ENCODE results near the gene ENGASE.
"Not testable (repeated sequence)": the region's sequence is repeated elsewhere in the genome, so short reads cannot be mapped to it uniquely, and the experiment has no call there.

The ENGASE gene
- 35.2 to 157 (median 88.6) reads per million in 3 experiments for total RNA-seq

DNA sequence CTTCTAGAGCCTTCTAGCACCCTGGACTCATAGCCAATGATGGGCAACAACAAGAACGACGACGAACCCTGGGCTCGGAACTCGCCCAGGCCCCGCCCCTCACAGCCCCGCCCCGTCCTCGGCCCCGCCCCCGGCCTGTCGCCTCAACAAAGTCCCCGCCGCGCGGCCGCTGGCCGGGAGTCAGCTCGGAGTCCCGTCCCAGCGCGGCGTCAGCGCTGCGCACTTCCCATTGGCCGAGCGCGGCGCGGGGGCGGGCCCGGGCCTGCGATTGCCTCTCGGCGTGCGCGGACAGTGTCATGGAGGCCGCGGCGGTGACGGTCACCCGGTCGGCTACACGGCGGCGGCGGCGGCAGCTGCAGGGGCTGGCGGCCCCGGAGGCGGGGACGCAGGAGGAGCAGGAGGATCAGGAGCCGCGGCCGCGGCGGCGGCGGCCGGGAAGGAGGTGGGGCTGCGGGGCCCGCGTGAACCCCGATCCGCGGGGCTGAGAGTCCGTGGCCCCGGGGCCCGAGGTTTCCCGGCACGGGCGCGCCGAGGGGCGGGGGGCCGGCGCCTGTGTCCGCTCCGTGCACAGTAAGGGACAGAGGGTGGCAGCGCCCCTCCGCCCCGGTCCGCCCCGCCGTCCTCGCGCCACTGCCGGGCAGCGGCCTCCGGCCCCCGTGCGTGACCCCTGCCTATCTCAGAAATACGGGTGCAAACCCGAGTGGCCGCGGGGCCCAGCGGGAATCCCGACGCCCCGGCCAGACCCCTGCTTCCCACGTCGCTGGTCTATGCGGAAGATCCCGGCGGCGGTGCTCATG lies at the start of gene ENGASE:
Gene ENGASE (plus strand): TSS at position 176 of the 797 bp plus-strand sequence. CDS start 121 bp downstream, at position 297.
- peak; percentile 86 for DNase-seq

- no peak for DNase-seq
Measured at GRCh38 chr17:79024901-79025737, 49.5 kb upstream of the ENGASE start.

DNA sequence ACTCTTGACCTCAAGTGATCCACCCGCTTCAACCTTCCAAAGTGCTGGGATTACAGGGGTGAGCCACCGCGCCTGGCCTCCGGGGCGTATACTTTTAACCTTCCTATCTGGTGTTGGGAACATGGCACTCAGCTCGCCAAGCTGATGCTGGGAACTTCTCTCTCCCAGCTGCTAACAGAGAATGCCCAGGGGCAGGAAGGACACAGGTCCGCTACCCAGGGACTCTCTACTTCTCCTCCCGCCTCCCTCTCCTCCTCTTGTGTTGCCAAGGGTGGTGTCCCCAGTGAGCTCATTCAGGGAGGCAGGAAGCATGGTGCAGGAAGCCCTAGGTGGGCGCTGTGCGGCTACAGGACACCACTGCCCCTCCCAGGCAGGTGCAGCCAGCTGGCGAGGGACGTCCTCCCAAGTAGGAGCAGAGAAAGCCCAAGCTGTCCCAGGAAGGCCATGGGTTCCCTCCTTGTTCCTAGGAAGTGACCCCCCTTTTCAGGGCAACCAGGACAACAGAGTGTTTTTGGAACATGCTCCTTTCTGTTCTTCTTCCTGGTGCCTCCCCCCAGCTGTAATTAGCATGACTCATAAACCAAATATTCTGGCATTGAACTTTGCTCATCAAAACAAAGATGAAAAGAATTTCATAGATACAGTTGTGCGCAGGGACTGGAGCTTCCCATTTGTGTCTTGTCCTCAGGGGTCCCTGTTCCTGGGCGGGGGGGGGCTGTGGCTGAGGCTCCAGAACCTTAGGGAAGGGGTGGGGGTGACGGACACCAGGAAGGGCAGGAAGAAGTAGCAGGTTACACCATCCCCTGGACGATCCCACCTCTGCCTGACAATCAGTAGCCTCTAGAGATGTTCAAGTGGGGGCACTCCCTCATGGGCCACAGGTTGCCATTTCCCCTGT lies 48.0 kb upstream of the ENGASE start:
- DNase-seq = no peak

DNA sequence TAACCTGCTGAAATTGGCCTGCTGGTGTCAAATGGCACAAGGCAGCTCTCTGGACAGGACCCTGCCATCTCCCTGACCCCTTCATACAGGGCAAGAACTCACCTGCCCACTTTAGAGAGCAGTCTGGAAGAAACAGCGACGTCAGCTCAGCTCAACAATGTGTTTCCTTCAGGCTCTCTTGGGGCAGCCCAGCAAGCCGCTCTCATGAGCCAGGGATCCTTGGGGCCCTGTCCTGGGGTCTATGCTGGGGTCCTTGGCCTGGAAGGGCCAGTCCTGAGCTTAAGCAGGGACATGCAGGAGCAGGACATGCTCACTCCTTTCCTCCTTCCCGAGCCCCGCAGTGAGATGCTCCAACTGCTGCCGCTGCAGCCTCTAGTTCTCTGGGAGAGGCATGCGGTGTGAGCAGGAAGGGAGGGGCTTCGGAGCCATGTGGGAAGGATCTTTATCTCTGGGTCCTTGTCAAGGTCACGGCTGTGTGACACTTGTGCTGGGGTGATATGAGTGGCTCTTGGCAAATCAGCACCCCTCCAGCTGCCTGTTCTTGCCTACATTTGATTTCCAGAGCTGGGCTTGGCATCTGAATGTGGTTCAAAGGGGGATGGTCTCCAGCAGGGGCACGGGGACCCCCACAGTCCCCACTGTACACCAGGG lies 47.2 kb upstream of the ENGASE start:
- DNase-seq = no peak

DNA sequence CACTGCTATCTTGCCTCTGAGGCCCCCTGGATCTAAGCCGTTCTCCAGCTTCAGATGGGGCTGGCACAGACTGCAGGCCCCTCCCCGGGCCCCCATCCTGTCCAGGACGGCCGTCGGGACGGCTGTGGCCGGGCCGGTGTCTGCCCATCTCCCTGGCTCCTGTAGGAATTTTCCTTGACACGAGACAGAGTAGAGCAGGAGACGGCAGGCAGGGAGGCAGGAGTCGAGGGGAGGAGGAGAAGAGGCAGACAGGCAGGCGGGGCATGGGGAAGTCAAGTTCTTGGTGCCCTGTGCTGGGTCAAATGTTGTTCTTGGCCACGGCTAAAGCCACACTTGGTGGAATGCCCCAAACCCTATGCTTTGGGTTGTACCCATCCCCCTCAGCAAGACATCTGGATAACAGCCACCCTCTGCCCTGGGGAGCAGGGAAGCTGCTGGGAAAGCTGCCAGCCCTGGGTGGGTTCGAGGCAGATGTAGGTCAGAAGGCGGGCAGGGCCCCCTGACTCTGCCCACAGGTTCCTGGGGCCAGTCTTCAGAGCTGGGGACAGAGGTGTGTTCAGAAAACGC lies 46.6 kb upstream of the ENGASE start:
- DNase-seq = no peak

GRCh38 chr17:79028496-79029326 lies 45.9 kb upstream of the ENGASE start:
- no peak for DNase-seq

DNA sequence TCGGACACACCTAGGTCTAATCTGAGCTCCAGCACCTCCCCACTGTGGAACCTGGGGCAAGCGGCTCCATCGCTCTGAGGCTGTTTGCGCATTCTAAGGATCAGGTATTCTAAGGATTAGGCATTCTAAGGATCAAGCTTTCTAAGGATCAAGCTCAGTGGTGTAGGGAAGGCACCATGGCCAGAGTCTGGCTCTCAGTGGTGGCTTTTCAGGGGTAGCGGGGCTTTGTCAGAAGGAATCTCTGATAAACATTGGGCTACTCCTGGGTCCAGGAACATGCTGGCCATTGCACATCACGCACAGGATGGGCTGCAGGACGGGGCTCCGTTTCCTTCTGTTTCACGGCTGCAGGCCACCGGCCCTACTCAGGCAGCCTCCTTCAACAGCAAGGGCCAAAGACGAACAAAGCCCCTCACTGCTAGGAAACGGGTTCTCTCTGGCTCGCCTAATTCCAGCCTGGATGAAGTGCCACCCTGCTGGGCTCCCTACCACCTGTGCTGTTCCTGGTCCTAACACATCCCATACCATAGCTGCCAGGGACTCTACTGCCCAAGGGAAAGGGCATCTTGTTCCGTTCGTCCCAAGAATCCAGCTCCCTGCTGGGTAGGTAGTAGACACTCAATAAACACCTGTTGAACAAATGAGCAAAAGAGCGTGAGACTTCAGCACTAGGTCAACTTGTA lies 45.2 kb upstream of the ENGASE start:
- no peak for DNase-seq

DNA sequence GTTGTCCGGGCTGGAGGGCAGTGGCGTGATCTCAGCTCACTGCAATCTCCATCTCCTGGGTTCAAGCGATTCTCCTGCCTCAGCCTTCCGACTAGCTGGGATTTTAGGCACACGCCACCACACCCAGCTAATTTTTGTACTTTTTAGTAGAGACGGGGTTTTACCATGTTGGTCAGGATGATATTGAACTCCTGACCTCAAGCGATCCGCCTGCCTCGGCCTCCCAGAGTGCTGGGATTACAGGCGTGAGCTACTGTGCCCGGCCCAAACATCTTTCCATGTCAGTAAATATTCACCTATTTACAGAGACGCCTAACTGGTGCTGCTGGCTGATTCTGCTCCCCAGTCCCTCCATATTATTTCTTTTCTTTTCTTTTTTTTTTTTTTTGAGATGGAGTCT lies 44.0 kb upstream of the ENGASE start:
- DNase-seq = not testable (repeated sequence)

DNA sequence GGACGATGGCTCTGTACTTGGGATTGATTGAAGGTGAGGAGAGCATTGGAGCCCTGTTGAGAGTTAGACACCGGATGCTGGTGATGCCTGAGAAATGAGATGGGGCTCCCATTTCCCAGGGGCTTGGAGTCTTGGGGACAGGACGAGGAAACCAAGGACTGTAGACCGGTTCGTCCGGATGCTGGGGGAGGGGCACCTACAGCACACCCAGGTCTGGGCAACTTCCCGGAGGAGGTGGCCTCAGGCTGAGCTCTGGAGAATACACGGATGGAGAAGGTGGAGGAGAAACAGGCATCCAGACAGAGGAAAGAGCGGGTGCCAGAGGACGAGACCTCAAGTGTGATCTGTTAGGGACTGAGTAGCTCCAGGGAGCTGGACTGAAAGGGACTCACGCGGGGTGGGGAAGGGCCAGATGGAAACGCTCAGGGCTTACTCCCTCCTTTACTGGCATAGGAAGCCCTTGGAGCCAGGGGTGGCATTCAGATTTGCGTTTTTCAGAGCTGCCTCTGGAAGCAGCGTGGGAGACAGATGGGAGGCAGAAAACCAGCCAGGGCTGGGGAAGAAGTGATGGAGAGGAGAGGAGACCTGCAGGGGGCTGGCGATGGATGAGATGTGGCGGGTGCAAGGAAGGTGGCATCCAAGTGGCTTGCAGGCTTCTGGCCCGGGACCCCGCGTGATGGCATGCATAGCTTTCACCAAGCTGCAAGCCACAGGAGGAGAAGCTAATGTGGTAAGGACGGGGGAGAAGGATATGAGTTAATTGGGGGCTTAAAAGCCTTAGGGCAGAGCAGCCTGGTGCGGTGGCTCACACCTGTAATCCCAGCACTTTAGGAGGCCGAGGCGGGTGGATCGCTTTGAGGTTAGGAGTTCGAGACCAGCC lies 42.4 kb upstream of the ENGASE start:
- DNase-seq = no peak

- no peak for DNase-seq
Measured at GRCh38 chr17:79033046-79033616, 41.5 kb upstream of the ENGASE start.

DNA sequence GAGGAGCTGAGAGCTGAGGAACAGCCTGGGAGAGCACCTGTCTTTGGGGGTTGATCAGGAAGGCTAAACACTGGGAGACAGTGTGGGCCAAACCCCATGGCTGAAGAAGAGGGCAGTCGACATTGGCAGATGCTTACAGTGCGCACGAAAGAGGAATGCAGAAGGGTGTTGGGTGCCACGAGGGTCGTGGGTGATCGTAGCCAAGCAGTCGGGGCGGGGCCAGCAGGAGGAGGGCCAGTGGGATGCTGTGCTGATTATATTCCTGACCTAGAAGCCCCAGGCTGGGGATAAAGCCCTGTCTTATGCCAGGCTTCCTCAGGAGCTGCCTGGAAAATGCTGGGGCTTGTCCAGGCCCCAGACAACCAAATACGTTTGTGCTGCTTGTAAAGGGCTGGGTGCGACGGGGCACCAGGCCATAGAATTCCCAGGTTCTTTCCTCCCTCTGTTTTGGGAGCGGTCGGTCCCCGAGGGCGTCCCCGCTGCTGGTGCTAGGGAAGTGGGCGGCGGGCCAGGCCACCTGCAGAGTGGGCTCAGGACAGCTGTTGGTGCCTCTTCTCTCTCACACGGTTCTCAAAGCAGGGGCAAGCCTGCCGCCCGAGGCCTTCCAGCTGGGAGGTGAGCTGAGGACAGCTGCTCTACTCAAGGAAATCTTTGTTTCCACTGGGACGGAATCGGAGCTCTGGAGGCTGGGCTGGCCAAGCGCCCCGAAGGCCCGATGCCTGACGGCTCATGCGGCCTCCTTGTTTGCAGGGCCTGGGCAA lies 40.7 kb upstream of the ENGASE start:
- no peak for DNase-seq

- DNase-seq = no peak
Measured at GRCh38 chr17:79034931-79035485, 39.6 kb upstream of the ENGASE start.

GRCh38 chr17:79035686-79036085 lies 38.9 kb upstream of the ENGASE start:
- DNase-seq = no peak

GRCh38 chr17:79036181-79036580 lies 38.4 kb upstream of the ENGASE start:
- no peak for DNase-seq

DNA sequence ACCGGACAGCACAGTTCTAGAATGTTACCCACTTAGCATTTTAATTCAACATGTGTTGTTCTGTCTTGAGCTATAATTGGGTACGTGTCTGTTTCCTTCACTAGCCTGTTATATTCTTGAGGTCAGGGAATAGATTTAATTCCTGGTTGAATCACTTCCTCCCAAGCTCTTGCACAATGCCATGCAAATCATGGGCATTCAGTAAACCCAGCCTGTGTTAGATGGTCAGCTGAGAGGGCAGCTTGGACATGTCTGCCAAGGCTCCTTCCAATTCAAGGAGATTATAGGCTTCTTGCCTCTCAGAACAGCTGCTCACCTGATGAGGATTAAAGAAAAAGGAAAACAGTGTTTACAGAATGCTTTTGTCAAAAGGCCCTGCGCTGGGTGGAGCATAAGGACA lies 38.0 kb upstream of the ENGASE start:
- DNase-seq = no peak

DNA sequence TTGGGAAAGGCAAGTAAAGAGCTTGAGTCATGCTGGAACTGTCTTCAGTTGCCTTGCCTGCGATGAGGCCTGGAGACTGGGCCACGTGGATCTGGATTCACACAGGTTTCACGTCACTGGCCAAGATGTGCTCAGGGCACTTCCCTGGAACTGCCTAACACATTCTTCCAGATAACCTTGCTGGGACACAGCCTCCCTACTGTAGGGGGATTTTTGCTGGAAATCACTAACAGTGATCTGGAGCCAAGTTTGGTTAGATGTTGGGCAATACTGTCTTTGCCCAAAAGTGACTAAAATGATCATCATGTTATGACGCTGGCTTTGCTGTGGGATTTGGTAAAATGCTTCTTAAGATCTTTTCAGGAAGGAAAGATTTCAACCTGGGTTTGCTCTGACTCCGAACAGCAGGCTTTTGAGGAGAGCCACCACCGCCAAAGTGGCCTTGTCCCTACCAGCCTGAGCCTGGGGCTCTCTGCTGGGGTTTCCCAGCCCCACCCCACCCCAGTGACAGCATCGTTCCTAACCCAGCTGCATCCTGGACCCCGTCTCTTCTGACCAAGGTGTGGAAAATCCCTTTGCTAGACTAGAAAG lies 36.0 kb upstream of the ENGASE start:
- no peak for DNase-seq

DNA sequence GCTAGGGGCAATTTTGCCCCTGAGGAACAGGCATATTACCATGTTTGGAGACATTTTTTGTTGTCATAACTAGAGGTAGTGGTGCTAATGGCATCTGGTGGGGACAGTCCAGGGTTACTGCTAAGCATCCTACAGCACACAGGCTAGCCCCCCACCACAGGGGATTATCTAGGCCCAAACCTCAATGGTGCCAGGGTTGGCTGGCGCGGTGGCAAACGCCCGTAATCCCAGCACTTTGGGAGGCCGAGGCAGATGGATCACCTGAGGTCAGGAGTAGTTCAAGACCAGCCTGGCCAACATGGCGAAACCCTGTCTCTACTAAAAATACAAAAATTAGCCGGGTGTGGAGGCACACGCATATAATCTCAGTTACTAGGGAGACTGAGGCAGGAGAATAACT lies 35.5 kb upstream of the ENGASE start:
- DNase-seq = no peak
